HG03025 (cell line): ENCODE results near the gene GTF3C1.
A peak's percentile ranks its signal among the peaks of the same experiment; 100 is the strongest.
"Not testable (repeated sequence)": the region's sequence is repeated elsewhere in the genome, so short reads cannot be mapped to it uniquely, and the experiment has no call there.

ENCODE experiments used
- ATAC-seq: cut with Tn5 transposase; IDR thresholded peaks from one replicate; pipeline ENCODE4 v1.9.1; 2021; ENCODE audit warnings: mild to moderate bottlenecking, moderate library complexity; ENCODE audit not compliant: unreplicated experiment, low FRiP score

GTF3C1 gene

DNA sequence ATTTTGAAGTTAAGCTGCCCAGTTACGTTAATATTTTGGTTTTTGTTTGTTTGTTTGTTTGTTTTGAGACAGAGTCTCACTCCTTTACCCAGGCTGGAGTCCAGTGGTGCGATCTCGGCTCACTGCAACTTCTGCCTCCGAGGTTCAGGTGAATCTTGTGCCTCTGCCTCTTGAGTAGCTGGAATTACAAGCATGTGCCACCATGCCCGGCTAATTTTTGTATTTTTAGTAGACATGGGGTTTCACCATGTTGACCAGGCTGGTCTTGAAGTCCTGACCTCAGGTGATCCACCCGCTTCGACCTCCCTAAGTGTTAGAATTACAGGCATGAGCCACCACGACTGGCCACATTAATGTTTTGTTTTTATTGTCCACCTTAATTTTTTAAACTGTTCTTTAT lies 21.3 kb upstream of the GTF3C1 start:
- not testable (repeated sequence) for ATAC-seq

DNA sequence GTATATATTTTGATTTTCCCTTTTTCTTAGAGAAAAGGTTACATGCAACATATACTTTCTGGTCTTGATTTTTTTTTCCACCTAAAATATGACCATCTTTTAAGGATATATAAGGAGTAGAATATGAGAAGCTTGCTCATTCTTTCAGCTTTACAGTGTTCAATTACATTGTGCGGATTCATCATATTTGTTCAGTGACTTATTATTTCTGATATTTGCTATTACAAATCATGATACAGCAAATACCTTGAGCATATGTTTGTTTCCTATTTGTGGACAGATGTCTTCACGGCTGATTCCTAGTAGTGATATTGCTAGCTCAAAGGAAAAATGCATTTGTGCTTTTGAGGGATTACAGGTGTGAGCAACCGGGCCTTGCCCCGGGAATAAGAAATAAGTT lies 18.4 kb upstream of the GTF3C1 start:
- ATAC-seq: no peak

DNA sequence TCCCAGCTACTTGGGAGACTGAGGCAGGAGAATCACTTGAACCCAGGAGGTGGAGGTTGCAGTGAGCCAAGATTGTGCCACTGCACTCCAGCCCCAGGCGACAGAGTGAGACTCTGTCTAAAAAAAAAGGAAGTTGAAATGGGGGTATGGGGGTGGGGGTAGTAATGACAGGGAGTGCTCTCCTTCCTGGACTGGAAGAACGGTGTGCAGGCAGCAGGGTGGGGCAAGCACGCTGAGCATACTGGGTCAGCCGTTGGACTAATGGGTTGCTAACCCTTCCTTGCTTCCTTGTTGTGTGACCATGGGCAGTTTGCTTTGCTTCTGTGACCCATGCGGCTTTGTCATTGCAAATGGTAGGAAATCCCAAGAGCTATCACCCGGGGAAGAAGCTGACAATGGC lies 16.7 kb upstream of the GTF3C1 start:
- no peak for ATAC-seq

- no peak for ATAC-seq
Measured at GRCh38 chr16:27564224-27564623, 14.5 kb upstream of the GTF3C1 start.

- ATAC-seq: no peak
Measured at GRCh38 chr16:27561216-27561615, 11.5 kb upstream of the GTF3C1 start.

DNA sequence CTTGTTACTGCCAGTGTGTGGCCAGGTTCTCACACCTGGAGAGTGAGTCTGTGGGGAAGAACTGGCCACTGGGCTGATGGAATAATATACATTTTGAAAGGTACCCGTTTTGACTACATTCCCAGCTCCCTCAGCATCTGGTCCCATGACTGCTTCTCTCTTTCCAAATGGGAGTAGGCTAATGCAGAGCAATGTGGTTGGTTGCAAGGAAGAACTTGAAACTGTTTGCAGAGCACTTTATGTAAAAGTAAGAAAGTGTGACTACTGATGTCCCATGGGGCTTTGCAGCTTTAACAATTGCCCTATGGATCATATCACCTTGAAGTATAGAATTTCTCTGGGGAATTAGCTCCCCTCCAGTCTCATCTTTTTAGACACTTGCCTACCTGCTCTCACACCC lies 9.2 kb upstream of the GTF3C1 start:
- ATAC-seq: no peak

DNA sequence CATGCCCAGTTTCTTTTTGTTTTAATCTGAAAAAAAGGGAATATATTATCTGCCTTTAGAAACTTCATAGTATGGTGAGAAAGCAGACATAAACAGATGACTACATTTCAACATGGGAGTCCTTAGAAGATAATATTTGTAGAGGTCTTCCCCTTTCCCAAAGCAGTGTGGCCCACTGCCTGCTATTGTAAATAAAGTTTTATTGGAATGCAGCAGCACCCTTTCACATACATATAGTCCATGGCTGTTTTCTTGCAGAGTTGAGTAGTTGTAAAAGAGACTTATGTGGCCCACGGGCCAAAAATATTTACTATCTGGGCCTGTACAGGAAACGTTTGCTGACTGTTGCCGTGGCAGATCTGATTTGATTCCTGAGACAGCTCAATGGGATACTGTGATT lies 8.7 kb upstream of the GTF3C1 start:
- ATAC-seq: no peak

DNA sequence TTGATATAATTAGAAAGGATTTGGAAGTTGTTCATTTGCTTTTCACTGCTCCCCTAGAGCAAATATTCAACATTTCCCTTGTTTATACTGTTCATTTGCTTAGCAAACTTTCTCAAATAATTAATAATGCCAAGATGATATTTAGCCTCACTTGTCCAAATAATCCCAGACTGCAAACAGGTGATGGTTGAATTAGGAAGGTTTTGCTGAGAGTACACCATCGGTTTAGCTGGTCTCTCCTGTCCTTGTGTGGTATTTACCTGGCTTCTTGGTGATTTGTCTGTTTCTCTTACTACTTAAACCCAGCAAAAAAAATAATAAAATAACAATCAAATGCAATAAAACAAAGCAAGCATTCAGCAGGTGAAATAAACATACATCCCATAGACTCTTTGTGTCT lies 6.8 kb upstream of the GTF3C1 start:
- ATAC-seq: no peak

DNA sequence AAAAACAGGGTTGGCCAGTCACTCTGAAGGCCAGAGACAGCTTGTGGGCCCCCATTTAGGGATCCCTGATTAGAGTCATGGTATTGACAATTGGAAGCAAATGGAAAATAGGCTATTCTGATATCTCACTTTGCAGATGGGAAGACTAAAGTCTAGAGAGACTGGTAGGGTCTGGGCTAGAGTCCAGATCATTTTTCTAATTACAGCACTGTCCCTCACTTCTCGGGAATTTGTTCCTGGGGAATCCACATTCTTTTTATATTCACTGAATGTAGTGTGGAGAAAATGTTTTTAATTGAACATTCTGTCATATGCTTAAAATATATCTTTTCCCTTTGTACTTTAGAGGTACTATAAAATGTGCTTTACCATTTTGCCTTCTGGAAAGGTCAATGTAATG lies 1.3 kb upstream of the GTF3C1 start:
- ATAC-seq: no peak

DNA sequence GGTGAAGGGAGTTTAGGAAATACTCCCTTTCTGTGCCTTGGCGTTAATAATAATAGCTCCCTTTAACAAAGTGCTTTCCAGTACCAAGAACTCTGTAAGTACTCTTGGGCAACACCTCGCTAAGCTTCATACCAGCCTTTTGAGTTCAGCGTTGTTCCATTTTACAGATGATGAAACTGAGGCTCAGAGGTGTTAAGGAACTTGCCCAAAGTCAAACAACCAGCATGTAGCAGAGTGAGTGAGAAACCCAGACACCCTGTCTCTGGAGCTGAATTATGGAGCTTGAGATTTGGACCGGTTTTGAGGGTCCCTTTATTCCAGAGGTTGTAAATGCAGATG lies 838 bp upstream of the GTF3C1 start:
- ATAC-seq: no peak

DNA sequence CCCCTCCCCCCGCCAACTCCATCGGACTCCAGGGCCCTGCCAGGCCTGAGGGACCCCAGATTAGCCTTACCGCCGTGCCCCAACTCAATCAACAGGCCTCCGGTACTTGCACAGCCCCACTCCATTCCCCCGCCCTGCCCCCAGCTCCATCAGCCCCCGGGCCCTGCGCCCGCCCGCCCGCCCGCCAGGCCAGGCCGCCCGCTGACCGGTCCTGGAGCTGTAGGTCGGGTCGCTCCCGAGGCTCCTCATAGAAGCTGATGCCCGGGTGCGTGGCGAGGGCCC lies 308 bp downstream of the GTF3C1 start:
- peak; percentile 5 for ATAC-seq

- ATAC-seq: no peak
Measured at GRCh38 chr16:27547851-27548250, 1.9 kb downstream of the GTF3C1 start.

- no peak for ATAC-seq
Measured at GRCh38 chr16:27547134-27547533, 2.6 kb downstream of the GTF3C1 start.

DNA sequence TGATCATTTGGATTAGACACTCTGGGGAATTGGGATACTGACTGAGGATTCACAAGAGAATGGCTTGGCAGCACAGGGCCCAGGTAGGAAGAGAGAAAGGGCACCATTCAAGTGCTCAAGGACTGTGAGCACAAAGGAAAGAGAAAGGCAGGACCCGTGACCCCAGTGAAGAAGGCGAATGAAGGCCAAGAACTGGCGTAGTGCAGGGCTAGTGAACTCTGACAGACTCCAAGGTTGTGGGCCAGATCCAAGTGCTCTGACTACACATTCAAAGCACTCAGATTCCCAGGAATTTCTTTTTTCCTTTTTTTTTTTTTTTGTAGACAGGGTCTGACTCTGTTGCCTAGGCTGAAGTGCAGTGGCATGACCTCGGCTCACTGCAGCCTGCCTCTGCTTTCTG lies 5.0 kb downstream of the GTF3C1 start:
- no peak for ATAC-seq

- ATAC-seq: no peak
Measured at GRCh38 chr16:27543801-27544200, 5.9 kb downstream of the GTF3C1 start.

GRCh38 chr16:27539636-27540035 lies 10.1 kb downstream of the GTF3C1 start:
- ATAC-seq: no peak

- ATAC-seq: no peak
Measured at GRCh38 chr16:27539120-27539519, 10.6 kb downstream of the GTF3C1 start.

- ATAC-seq: no peak
Measured at GRCh38 chr16:27538528-27538927, 11.2 kb downstream of the GTF3C1 start.

DNA sequence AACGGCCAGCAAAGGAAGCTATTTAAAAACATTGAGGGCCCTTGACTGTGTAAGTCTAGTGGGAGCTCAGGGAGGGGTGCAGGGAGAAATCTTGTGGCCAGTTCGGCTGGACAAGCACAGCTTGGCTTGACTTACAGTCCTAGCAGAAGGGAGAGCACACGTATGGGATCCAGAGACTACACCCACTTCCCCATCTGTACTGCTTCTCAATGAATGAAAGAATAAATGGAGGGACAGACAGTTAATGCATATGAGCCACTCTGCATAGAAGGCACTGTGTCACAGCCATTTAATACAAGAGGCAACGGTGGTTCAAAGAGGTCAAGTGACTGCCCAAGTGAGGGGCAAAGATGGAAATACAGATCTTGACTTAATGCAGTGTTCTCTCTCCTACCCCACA lies 15.5 kb downstream of the GTF3C1 start:
- ATAC-seq: no peak

DNA sequence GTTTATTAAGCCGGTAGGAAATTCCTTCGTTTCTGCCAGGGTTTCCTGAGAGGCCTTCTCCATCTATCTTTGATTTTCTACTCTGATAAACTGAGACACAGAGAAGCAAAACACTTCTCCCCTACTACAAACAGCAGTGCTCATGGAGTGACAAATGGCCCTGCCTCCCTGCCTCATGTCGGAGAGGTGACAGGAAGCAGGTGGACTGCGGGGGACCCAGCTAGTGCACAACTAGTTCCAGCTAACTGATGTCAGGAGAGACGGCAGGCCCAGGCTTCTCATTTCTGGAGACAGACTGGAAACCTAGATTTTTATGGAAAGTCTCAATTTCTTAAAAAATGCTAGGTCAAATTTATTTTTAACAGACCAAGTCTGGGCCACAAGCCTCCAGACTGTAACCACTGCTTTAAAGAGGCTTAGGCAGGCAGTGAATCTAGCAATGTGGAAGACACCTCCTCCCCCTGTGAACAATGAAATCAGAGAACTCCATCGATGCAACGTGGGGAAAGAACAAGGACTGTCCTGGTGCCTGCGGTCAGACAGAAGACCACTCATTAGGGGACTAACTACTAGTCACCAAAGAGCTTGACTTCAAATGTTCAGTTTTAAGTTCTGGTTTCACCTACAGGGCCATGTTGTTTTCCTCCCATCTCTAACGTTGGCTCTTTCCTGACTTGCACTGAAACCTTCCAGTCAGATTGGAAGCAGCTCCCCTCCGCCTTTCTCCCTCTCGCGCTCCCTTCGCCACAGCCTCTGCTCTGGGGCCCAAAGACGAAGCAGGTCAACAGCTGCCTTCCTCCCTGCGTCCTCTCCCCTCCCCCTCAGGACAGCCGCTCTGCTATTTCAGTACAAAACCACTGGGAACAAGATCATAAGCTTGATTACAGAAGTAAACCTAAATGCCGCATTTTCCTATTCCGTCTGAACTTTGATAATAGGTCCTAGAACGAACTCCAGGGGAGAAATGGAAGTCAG lies 17.6 kb downstream of the GTF3C1 start:
- no peak for ATAC-seq

DNA sequence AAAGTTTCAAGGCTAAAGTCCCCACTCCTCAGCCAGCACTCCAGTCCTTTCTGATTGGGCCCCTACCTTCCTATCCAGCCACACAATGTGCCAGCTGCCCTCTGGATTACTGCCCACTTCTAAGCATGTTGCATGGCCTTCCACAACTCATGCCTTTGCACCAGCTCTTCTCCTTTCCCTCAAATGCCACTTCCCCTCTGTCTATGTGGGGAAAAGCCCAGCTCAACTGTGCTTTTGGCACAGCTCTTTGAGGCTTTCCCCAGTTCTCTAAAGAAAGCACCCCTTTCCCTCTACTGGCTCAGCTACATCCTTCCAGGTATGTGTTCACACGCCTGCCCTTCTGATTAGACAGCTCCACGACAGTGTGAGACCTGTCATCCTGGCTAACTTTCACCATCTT lies 18.5 kb downstream of the GTF3C1 start:
- no peak for ATAC-seq

GRCh38 chr16:27529962-27530361 lies 19.8 kb downstream of the GTF3C1 start:
- no peak for ATAC-seq

GRCh38 chr16:27528294-27528693 lies 21.4 kb downstream of the GTF3C1 start:
- no peak for ATAC-seq
